ENCODE results near the gene TSPAN9.

Gene TSPAN9

DNA sequence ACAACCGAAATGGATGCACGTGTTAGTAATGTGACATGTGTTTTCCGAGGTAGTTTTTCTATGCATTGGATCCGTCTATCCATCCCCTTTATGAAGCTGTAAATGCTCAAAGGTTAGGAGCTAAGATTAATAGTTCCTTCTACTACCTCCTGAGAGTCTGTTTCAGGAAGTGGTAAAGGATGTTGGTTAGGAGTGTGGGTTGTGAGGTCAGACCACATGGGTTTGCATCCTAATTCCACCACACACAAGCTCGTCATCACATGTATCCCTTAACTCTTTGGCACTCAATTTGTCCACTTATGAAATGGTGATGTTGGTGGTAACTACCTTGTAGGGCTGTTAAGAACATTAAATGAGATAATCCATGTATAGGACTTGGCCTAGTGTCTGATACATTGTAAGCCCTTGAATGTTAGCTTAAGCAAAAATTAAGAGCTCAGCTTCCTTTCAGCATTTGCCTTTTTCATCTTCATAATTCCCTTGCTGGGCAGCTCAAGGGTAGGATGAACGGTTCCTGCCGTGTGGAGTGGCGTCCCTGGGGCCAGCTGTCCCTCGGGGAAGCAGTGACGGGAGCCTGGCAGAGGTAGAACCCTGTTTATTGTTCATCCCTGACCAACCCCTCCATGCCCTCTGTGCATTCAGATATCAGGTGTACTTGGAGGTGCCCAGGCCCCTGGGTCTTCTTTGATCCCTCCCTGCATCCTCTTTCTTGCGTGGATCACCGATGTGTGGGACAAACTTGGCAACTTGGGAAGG is 52.3 kb downstream of the TSPAN9 start:
- H3K36me3 ChIP-seq (ENCODE audit: control insufficient read depth in 5 of 5, insufficient read depth in 5 of 5, low read length in 5 of 5), result peaks cover 0 to 3% (median 2%) of the 10 kb centered on the region in 5 donors
- no peak overlapping the region for H3K27ac ChIP-seq (ENCODE audit: low read depth, low read length)
- no peak overlapping the region for H3K4me3 ChIP-seq (ENCODE audit: low read depth in 1 of 5, low read length in 5 of 5)
- no peak overlapping the region for H3K9ac ChIP-seq (ENCODE audit: low read length in 5 of 5)
- peaks cover 0 to 50% (median 23%) of the 10 kb centered on the region in 5 donors for H3K4me1 ChIP-seq (ENCODE audit: control insufficient read depth in 5 of 5, insufficient read depth in 5 of 5, low read length in 5 of 5)
- peaks cover 0 to 8% (median 6%) of the 10 kb centered on the region in 5 donors for H3K9me3 ChIP-seq (ENCODE audit: control insufficient read depth in 5 of 5, low read length in 5 of 5)
- H3K27me3 ChIP-seq (ENCODE audit: control insufficient read depth in 5 of 5, insufficient read depth in 4 of 5, low read length in 5 of 5), result no peaks in the 10 kb centered on the region

DNA sequence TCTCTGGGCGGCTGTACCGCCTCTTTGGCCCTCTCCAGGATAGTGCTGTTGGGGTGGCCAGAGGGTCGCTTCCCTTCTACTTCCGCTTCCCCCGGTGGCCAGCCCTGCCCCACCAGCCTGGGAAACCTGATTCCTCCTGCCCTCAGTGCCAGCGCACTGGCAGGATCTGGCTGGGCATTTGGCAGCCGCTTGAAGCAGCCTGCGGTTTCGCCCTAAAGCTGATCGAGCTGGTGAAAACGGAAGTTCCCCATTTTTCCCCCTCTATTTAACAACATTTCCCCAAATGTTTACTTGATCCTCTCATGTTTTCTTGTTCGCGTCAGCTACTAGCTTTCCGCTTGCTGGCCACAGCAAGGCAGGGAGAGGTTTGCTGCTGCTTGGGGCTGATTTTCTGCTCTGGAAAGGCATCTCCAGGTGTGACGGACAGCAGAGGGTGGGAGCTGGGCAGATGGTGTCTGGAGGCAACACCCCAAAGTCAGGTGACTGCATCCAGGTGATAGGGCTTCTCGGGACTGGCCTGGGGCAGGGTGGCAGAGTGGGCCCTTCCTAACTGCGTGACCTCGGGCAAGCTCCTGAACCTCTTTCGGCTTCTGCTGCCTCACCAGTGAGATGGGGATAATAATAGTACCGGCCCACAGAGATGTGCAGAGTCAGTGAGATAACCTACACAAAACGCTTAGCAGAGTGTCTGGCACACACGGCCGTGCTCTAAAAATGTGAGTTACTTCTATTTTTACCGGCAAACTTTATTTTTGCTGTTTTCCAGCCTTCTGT is 53.1 kb downstream of the TSPAN9 start:
- Histone ChIP-seq H3K27ac (ENCODE audit: low read depth, low read length) (no peak overlapping the region), H3K9ac (ENCODE audit: low read length in 5 of 5) (no peak overlapping the region), H3K4me1 (ENCODE audit: control insufficient read depth in 5 of 5, insufficient read depth in 5 of 5, low read length in 5 of 5) (peaks cover 0 to 58% (median 23%) of the 10 kb centered on the region in 5 donors)

DNA sequence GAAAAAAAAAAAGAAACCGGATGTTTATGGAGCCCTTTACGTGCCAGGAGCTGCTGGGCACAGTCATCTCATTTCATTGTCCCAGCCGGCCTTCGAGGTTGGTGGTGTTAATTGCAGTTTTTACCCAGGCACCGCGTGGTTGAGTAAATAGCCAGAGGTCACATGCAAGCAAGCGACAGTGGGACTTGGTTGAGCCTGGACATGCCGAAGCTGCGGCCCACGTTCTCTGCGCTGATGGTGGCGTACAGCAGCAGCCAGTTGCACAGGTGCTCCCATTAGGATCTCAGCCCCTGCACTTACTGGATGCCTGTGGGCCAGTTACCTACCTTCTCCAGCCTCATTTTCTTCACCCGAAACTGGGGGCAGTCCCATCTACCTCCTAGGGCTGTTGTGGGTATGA is 54.0 kb downstream of the TSPAN9 start:
- no peaks in the 10 kb centered on the region for H3K9me3 ChIP-seq (ENCODE audit: control insufficient read depth in 5 of 5, low read length in 5 of 5)
- H3K27ac ChIP-seq (ENCODE audit: low read depth, low read length), result no peak overlapping the region
- no peak overlapping the region for H3K4me3 ChIP-seq (ENCODE audit: low read depth in 1 of 5, low read length in 5 of 5)
- no peak overlapping the region for H3K9ac ChIP-seq (ENCODE audit: low read length in 5 of 5)
- H3K27me3 ChIP-seq (ENCODE audit: control insufficient read depth in 5 of 5, insufficient read depth in 4 of 5, low read length in 5 of 5), result no peaks in the 10 kb centered on the region
- peaks cover 3 to 65% (median 23%) of the 10 kb centered on the region in 5 donors for H3K4me1 ChIP-seq (ENCODE audit: control insufficient read depth in 5 of 5, insufficient read depth in 5 of 5, low read length in 5 of 5)
- peaks cover 0 to 3% (median 2%) of the 10 kb centered on the region in 5 donors for H3K36me3 ChIP-seq (ENCODE audit: control insufficient read depth in 5 of 5, insufficient read depth in 5 of 5, low read length in 5 of 5)

More for the DNA sequence above, 53.1 kb downstream of the TSPAN9 start:
- Histone ChIP-seq H3K27me3 (ENCODE audit: control insufficient read depth in 5 of 5, insufficient read depth in 4 of 5, low read length in 5 of 5) (no peaks in the 10 kb centered on the region), H3K36me3 (ENCODE audit: control insufficient read depth in 5 of 5, insufficient read depth in 5 of 5, low read length in 5 of 5) (peaks cover 0 to 3% (median 2%) of the 10 kb centered on the region in 5 donors), H3K4me3 (ENCODE audit: low read depth in 1 of 5, low read length in 5 of 5) (no peak overlapping the region), H3K9me3 (ENCODE audit: control insufficient read depth in 5 of 5, low read length in 5 of 5) (peaks cover 0 to 6% (median under 1%) of the 10 kb centered on the region in 5 donors)

- peaks cover 0 to 3% (median 2%) of the 10 kb centered on the region in 5 donors for H3K36me3 ChIP-seq (ENCODE audit: control insufficient read depth in 5 of 5, insufficient read depth in 5 of 5, low read length in 5 of 5)
- no peak overlapping the region for H3K4me3 ChIP-seq (ENCODE audit: low read depth in 1 of 5, low read length in 5 of 5)
- H3K27ac ChIP-seq (ENCODE audit: low read depth, low read length), result no peak overlapping the region
- H3K9me3 ChIP-seq (ENCODE audit: control insufficient read depth in 5 of 5, low read length in 5 of 5), result no peaks in the 10 kb centered on the region
- peak overlapping the region in 1 of 5 donors; percentile 26 for H3K9ac ChIP-seq (ENCODE audit: low read length in 5 of 5)
- H3K27me3 ChIP-seq (ENCODE audit: control insufficient read depth in 5 of 5, insufficient read depth in 4 of 5, low read length in 5 of 5), result no peaks in the 10 kb centered on the region
- peaks cover 9 to 82% (median 37%) of the 10 kb centered on the region in 5 donors for H3K4me1 ChIP-seq (ENCODE audit: control insufficient read depth in 5 of 5, insufficient read depth in 5 of 5, low read length in 5 of 5)
These were observed 55.6 kb downstream of the TSPAN9 start for GRCh38 chr12:3132636-3133404.

- no peak overlapping the region for H3K27ac ChIP-seq (ENCODE audit: low read depth, low read length)
- peaks cover 9 to 87% (median 39%) of the 10 kb centered on the region in 5 donors for H3K4me1 ChIP-seq (ENCODE audit: control insufficient read depth in 5 of 5, insufficient read depth in 5 of 5, low read length in 5 of 5)
- no peaks in the 10 kb centered on the region for H3K9me3 ChIP-seq (ENCODE audit: control insufficient read depth in 5 of 5, low read length in 5 of 5)
- H3K27me3 ChIP-seq (ENCODE audit: control insufficient read depth in 5 of 5, insufficient read depth in 4 of 5, low read length in 5 of 5), result no peaks in the 10 kb centered on the region
- H3K4me3 ChIP-seq (ENCODE audit: low read depth in 1 of 5, low read length in 5 of 5), result no peak overlapping the region
- no peak overlapping the region for H3K9ac ChIP-seq (ENCODE audit: low read length in 5 of 5)
- H3K36me3 ChIP-seq (ENCODE audit: control insufficient read depth in 5 of 5, insufficient read depth in 5 of 5, low read length in 5 of 5), result peaks cover 0 to 3% (median 2%) of the 10 kb centered on the region in 5 donors
These were observed 56.2 kb downstream of the TSPAN9 start for GRCh38 chr12:3133405-3133783.

GRCh38 chr12:3134126-3134525 is 56.9 kb downstream of the TSPAN9 start:
- Histone ChIP-seq H3K9me3 (ENCODE audit: control insufficient read depth in 5 of 5, low read length in 5 of 5) (no peaks in the 10 kb centered on the region), H3K4me3 (ENCODE audit: low read depth in 1 of 5, low read length in 5 of 5) (no peak overlapping the region), H3K27ac (ENCODE audit: low read depth, low read length) (no peak overlapping the region), H3K4me1 (ENCODE audit: control insufficient read depth in 5 of 5, insufficient read depth in 5 of 5, low read length in 5 of 5) (peaks cover 9 to 91% (median 39%) of the 10 kb centered on the region in 5 donors), H3K9ac (ENCODE audit: low read length in 5 of 5) (no peak overlapping the region), H3K27me3 (ENCODE audit: control insufficient read depth in 5 of 5, insufficient read depth in 4 of 5, low read length in 5 of 5) (no peaks in the 10 kb centered on the region), H3K36me3 (ENCODE audit: control insufficient read depth in 5 of 5, insufficient read depth in 5 of 5, low read length in 5 of 5) (peaks cover 0 to 3% (median 2%) of the 10 kb centered on the region in 5 donors)

- no peak overlapping the region for H3K9ac ChIP-seq (ENCODE audit: low read length in 5 of 5)
- no peak overlapping the region for H3K4me3 ChIP-seq (ENCODE audit: low read depth in 1 of 5, low read length in 5 of 5)
- H3K4me1 ChIP-seq (ENCODE audit: control insufficient read depth in 5 of 5, insufficient read depth in 5 of 5, low read length in 5 of 5), result peaks cover 9 to 88% (median 35%) of the 10 kb centered on the region in 5 donors
- no peaks in the 10 kb centered on the region for H3K27me3 ChIP-seq (ENCODE audit: control insufficient read depth in 5 of 5, insufficient read depth in 4 of 5, low read length in 5 of 5)
- H3K36me3 ChIP-seq (ENCODE audit: control insufficient read depth in 5 of 5, insufficient read depth in 5 of 5, low read length in 5 of 5), result peaks cover 0 to 3% (median 2%) of the 10 kb centered on the region in 5 donors
- no peaks in the 10 kb centered on the region for H3K9me3 ChIP-seq (ENCODE audit: control insufficient read depth in 5 of 5, low read length in 5 of 5)
- no peak overlapping the region for H3K27ac ChIP-seq (ENCODE audit: low read depth, low read length)
These were observed 57.5 kb downstream of the TSPAN9 start for GRCh38 chr12:3134526-3135135.

GRCh38 chr12:3135522-3136461 is 58.6 kb downstream of the TSPAN9 start:
- H3K4me1 ChIP-seq (ENCODE audit: control insufficient read depth in 5 of 5, insufficient read depth in 5 of 5, low read length in 5 of 5), result peaks cover 9 to 82% (median 27%) of the 10 kb centered on the region in 5 donors
- H3K27me3 ChIP-seq (ENCODE audit: control insufficient read depth in 5 of 5, insufficient read depth in 4 of 5, low read length in 5 of 5), result no peaks in the 10 kb centered on the region
- no peak overlapping the region for H3K4me3 ChIP-seq (ENCODE audit: low read depth in 1 of 5, low read length in 5 of 5)
- H3K9ac ChIP-seq (ENCODE audit: low read length in 5 of 5), result no peak overlapping the region
- peaks cover 0 to 3% (median 2%) of the 10 kb centered on the region in 5 donors for H3K36me3 ChIP-seq (ENCODE audit: control insufficient read depth in 5 of 5, insufficient read depth in 5 of 5, low read length in 5 of 5)
- no peak overlapping the region for H3K27ac ChIP-seq (ENCODE audit: low read depth, low read length)
- H3K9me3 ChIP-seq (ENCODE audit: control insufficient read depth in 5 of 5, low read length in 5 of 5), result no peaks in the 10 kb centered on the region
